Lower leg skin (tissue), 4 donors: ENCODE measurements around the gene DDX46. TPM values are rescaled to one million over a fixed set of nuclear protein-coding genes. Genes with fewer than 3 reads are reported as not detected.
"Not testable (repeated sequence)": the region's sequence is repeated elsewhere in the genome, so short reads cannot be mapped to it uniquely, and the experiment has no call there.

Experiments used
- DNase-seq, 2 donors: peaks; one replicate each; pipeline ENCODE4 v3.0.0-alpha.2; 2019; ENCODE audit warnings: low spot score in 2 of 2
- H3K4me3 ChIP-seq: fragments of 200-600 bp; sonication (generic); 2 replicates; pipeline ENCODE4 v1.5.1; 2017; ENCODE audit warnings: mild to moderate bottlenecking, low read depth; ENCODE audit not compliant: poor library complexity, severe bottlenecking
- POLR2A ChIP-seq, 2 donors: fragments of 450-650 bp; IDR thresholded peaks; one replicate each; pipeline ENCODE4 v1.6.1; 2016 to 2017; ENCODE audit warnings: antibody characterized with exemption in 2 of 2, mild to moderate bottlenecking in 1 of 2, moderate library complexity in 1 of 2
- WGBS, 2 donors: methylation state at CpG; one replicate each; pipeline ENCODE4 v1.1.5; 2018; 5-methylcytosine and 5-hydroxymethylcytosine counted together
- intact Hi-C: fragments of 100-400 bp; cut with DNase I; formaldehyde crosslinking; loops from one replicate; pipeline ENCODE4 v1.15.0; 2023; ENCODE audit warnings: low total_unique reads
- total RNA-seq, 4 donors: library from RNA; depleted of rRNA; stranded (reverse); fragments of >200 nt; gene quantifications; one replicate each; pipeline ENCODE4 v1.1.0, GENCODE V29; 2016
- TF ChIP-seq, protein P1 (sequence below), 3 donors: fragments of 450-650 bp; IDR thresholded peaks; one replicate each; pipeline ENCODE4 v1.5.1; 2016; ENCODE audit warnings: antibody characterized with exemption in 3 of 3, mild to moderate bottlenecking in 3 of 3, moderate library complexity in 2 of 3

Gene DDX46
- total RNA-seq, 4 donors from 2014 or later = 23.5 to 63.2 (median 30.1) TPM

DNA sequence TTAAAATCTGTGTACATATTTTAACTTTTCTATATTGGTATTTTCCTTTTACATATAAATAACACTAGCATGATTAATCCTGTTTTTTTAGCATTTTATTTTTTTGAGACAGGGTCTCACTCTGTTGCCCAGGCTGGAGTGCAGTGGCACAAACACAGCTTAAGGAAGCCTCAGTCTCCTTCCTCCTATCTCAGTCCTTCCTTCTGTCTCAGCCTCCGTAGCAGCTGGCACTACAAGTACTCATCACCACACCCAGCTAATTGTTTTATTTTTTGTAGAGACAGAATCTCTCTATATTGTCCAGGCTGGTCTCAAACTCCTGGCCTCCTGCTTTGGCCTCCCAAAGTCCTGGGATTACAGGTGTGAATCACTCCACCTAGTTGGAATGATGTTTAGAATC is 85.7 kb downstream of the DDX46 start:
- TF ChIP-seq, protein P1, sequence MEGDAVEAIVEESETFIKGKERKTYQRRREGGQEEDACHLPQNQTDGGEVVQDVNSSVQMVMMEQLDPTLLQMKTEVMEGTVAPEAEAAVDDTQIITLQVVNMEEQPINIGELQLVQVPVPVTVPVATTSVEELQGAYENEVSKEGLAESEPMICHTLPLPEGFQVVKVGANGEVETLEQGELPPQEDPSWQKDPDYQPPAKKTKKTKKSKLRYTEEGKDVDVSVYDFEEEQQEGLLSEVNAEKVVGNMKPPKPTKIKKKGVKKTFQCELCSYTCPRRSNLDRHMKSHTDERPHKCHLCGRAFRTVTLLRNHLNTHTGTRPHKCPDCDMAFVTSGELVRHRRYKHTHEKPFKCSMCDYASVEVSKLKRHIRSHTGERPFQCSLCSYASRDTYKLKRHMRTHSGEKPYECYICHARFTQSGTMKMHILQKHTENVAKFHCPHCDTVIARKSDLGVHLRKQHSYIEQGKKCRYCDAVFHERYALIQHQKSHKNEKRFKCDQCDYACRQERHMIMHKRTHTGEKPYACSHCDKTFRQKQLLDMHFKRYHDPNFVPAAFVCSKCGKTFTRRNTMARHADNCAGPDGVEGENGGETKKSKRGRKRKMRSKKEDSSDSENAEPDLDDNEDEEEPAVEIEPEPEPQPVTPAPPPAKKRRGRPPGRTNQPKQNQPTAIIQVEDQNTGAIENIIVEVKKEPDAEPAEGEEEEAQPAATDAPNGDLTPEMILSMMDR (IDR thresholded peaks at IDR 0.05) = no peak
- no peak for TF ChIP-seq POLR2A (IDR thresholded peaks at IDR 0.05)
- no peak for DNase-seq
- no peak overlapping the region for H3K4me3 ChIP-seq
- intact Hi-C loops = no loop called here
- WGBS, 2 donors = 69 to 88% methylated on average over 1 of the region's 1 CpG

DNA sequence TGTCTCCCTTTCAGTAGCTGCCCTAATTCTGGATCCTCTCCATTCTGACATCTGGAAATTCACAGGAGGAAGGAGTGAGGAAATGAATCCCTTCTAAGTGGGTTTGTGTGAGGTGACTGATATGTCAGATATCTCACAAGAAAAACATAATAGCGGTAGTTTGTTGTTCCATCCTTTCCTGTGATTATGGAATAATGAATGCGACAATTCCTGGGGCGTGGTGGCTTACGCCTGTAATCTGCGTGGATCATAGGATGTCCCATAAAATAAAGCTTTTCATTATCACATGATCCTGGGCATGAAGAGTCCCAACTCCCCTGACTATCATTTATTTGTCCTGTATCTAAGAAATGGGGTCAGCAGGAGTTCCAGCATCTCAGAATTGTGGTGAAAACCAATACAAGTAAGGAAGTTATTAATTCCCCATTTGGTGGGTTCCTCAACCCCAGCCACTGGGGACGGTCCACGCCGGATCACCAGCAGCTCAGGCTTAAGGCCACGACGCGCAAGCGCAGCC is 86.8 kb downstream of the DDX46 start:
- no peak for DNase-seq
- 5 to 9% methylated on average over 10 to 12 of the region's 12 CpGs for WGBS, 2 donors
- TF ChIP-seq POLR2A (IDR thresholded peaks at IDR 0.05) = no peak
- TF ChIP-seq, protein P1 (IDR thresholded peaks at IDR 0.05) = no peak
- intact Hi-C loops = no loop called here
- H3K4me3 ChIP-seq = no peak overlapping the region

DNA sequence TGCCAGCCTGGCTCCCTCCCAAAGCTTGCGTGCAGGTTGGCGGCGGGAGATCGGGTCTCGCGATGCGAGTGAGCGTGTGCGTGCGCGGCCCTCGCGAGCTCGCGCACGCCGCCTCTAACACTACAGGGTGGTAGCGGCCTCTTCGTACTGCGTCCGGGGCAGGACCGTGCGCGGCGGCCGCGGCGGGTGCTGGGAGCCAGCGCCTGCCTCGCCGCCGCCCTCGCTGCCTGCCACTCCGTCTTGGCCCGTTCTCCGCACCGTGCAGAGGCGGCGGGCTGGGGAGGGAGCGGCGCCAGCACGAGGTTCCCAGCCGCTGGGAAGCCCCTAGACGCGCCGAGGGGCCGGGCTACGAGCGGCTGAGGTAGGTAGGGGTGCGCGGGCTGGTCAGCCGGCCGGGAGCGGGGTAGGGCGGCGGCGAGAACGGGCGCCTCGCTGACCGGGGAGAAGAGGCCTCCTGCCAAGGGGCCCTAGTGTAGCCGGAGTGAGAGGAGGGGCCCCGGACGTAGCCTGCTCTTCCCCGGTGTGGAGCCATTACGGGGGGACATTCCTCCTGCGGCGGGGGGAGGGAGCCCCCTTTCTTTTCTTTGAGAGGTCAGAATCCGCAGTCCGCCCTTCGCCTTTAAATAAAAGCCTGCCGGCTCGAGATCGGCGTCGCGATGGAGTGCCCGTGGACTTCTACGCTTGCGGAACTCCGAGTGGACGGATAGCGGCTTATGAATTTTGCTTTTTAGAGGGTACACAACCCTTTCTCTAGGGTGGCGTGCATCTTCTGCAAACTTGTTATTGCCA is 87.5 kb downstream of the DDX46 start, which contains the start of gene C5orf24:
Gene C5orf24, plus strand, starts transcription at position 117 of the 789 bp plus-strand sequence. CDS start 8,933 bp downstream, outside the sequence.
- peak; percentile 91 to 99 for DNase-seq
- WGBS, 2 donors = 1% methylated on average over 32 to 39 of the region's 84 CpGs
- TF ChIP-seq POLR2A (IDR thresholded peaks at IDR 0.05) = peak in 1 of 2 donors; percentile 67
- TF ChIP-seq, protein P1 (IDR thresholded peaks at IDR 0.05) = no peak
- intact Hi-C loops = no loop called here
- peak within 1 kb of the TSS; percentile 80 for H3K4me3 ChIP-seq

DNA sequence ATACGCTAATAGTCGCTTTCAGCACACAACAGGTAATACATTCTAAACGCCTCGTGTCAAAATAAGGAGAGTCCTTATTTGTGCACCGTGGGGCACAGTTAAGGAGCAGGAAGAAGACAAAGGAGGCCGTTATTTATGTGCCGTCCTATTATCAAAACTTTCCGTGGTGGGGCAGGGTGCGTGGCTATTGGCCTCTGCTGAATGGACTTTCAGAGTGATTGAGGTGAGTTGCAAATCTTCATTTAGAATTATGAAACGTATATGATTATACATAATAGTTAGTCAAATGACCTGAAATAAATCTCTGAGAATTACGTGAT is 88.0 kb downstream of the DDX46 start:
- TF ChIP-seq, protein P1 (IDR thresholded peaks at IDR 0.05) = no peak
- TF ChIP-seq POLR2A (IDR thresholded peaks at IDR 0.05) = no peak
- DNase-seq = no peak
- H3K4me3 ChIP-seq = peak overlapping the region; percentile 80
- WGBS, 2 donors = 0 to 1% methylated on average over 11 of the region's 11 CpGs
- intact Hi-C loops = no loop called here

DNA sequence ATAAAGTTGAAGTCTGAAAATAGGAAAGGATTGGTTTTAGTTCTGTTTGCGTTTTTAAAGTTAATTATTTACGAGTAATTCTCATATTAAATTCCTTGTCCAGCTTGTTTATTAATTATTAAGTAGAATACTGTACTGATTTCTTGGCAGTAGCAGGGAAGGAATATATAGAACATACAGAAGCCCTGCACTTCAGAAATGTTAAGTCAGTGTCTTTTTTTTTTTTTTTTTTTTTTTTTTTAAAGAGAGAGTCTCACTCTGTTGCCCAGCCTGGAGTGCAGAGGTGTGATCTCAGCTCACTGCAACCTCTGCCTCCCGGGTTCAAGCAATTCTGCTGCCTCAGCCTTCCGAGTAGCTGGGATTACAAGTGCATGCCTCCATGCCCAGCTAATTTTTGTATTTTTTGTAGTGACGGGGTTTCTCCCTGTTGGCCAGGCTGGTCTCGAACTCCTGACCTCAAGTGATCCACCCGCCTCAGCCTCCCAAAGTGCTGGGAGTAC is 90.9 kb downstream of the DDX46 start:
- DNase-seq, intact Hi-C loops, H3K4me3 ChIP-seq: not testable (repeated sequence)
- WGBS, 2 donors = 90 to 94% methylated on average over 7 of the region's 7 CpGs

DNA sequence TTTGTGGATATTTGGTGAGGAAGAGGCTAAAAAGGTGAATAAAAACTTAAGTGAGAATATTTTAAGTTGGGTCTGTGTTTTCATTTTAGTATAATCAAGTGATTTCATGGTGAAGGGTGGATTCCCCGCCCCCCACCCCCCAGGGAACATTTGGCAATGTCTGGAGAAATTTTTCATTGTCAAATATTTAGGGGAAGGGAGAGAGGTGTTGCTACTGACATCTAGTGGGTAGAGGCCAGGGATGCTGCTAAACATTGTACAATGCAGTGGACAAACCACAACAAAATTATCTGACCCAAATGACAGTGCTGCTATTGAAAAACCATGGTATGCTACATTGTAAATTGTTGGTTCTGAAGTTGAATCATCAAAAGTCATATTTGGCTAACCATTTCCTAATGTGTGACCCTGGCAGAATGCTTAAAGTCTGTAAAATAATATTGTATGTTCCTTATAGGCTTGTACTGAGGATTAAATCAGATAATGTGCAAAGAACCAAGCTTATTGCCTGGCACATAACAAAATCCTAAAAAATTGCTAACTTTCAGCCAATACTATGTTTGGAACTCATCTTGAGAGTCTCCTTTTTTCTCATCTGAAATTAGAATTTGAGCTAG is 92.8 kb downstream of the DDX46 start:
- no peak for DNase-seq
- TF ChIP-seq, protein P1 (IDR thresholded peaks at IDR 0.05) = no peak
- no peak for TF ChIP-seq POLR2A (IDR thresholded peaks at IDR 0.05)
- intact Hi-C loops = no loop called here
- no peak overlapping the region for H3K4me3 ChIP-seq
- 48 to 56% methylated on average over 1 of the region's 1 CpG for WGBS, 2 donors

DNA sequence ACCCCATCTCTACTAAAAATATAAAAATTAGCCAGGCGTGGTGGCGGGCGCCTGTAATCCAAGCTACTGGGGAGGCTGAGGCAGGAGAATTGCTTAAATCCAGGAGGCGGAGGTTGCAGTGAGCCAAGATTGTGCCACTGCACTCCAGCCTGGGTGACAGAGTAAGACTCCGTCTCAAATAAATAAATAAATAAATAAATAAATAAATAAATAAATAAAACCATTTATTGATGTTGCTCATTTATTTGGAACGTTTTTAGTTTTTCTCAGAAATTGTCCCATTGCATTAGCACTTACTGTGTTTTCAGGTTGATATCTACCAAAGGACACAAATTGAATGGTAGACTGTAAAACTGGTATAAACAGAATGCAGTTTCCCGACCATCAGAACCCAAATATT is 97.9 kb downstream of the DDX46 start:
- DNase-seq, intact Hi-C loops, H3K4me3 ChIP-seq: not testable (repeated sequence)
- WGBS, 2 donors = 91% methylated on average over 7 of the region's 7 CpGs
